Nephron progenitor cell (in vitro differentiated cells): ENCODE results near the gene THBS4.

Source experiments
- DNase-seq: peaks from one replicate; pipeline ENCODE4 v3.0.0; 2021
- H3K27ac Mint-ChIP-seq: 2 replicates; pipeline ENCODE4 v1.8.0; 2021; ENCODE audit warnings: mild to moderate bottlenecking, moderate library complexity, mixed read lengths
- H3K27me3 Mint-ChIP-seq: 2 replicates; pipeline ENCODE4 v1.8.0; 2021; ENCODE audit warnings: mild to moderate bottlenecking, low read depth, mixed read lengths; ENCODE audit not compliant: poor library complexity
- H3K36me3 Mint-ChIP-seq: 2 replicates; pipeline ENCODE4 v1.8.0; 2021; ENCODE audit warnings: low read depth, mixed read lengths
- H3K4me1 Mint-ChIP-seq: 2 replicates; pipeline ENCODE4 v1.8.0; 2021; ENCODE audit warnings: mixed read lengths
- H3K4me3 Mint-ChIP-seq: 2 replicates; pipeline ENCODE4 v1.8.0; 2021; ENCODE audit warnings: mild to moderate bottlenecking, moderate library complexity, mixed read lengths
- H3K9me3 Mint-ChIP-seq: 2 replicates; pipeline ENCODE4 v1.8.0; 2021; ENCODE audit warnings: mild to moderate bottlenecking, moderate library complexity, mixed read lengths
- CTCF ChIP-seq: fragments of 200-600 bp; sonication (generic); IDR thresholded peaks from 2 replicates; pipeline ENCODE4 v1.5.0; 2021; ENCODE audit warnings: antibody characterized with exemption

The THBS4 gene

GRCh38 chr5:80037366-80037765 lies 2.2 kb downstream of the THBS4 start:
- peaks cover 36% of the 10 kb centered on the region for H3K4me1 Mint-ChIP-seq
- H3K36me3 Mint-ChIP-seq, result no peaks in the 10 kb centered on the region
- peaks cover 48% of the 10 kb centered on the region for H3K27me3 Mint-ChIP-seq
- no peak overlapping the region for H3K4me3 Mint-ChIP-seq
- no peak overlapping the region for H3K27ac Mint-ChIP-seq
- no peak for TF ChIP-seq CTCF
- no peaks in the 10 kb centered on the region for H3K9me3 Mint-ChIP-seq
- no peak for DNase-seq

GRCh38 chr5:80039650-80040049 lies 4.5 kb downstream of the THBS4 start:
- Mint-ChIP-seq H3K9me3 (no peaks in the 10 kb centered on the region), H3K27ac (no peak overlapping the region), H3K36me3 (no peaks in the 10 kb centered on the region), H3K4me1 (peaks cover 36% of the 10 kb centered on the region), H3K4me3 (no peak overlapping the region), H3K27me3 (peaks cover 29% of the 10 kb centered on the region)
- no peak for TF ChIP-seq CTCF
- no peak for DNase-seq

GRCh38 chr5:80041527-80041926 lies 6.4 kb downstream of the THBS4 start:
- H3K4me3 Mint-ChIP-seq, result no peak overlapping the region
- H3K9me3 Mint-ChIP-seq, result no peaks in the 10 kb centered on the region
- no peak for DNase-seq
- no peak overlapping the region for H3K27ac Mint-ChIP-seq
- H3K36me3 Mint-ChIP-seq, result no peaks in the 10 kb centered on the region
- no peak for TF ChIP-seq CTCF
- peaks cover 26% of the 10 kb centered on the region for H3K4me1 Mint-ChIP-seq
- peaks cover 12% of the 10 kb centered on the region for H3K27me3 Mint-ChIP-seq

- Mint-ChIP-seq H3K4me1 (peaks cover 18% of the 10 kb centered on the region), H3K4me3 (no peak overlapping the region), H3K36me3 (no peaks in the 10 kb centered on the region), H3K9me3 (no peaks in the 10 kb centered on the region), H3K27ac (no peak overlapping the region), H3K27me3 (peaks cover 10% of the 10 kb centered on the region)
- no peak for DNase-seq
- TF ChIP-seq CTCF, result no peak
Observed at GRCh38 chr5:80042330-80042729, 7.2 kb downstream of the THBS4 start.

- no peak for DNase-seq
- H3K4me1 Mint-ChIP-seq, result peaks cover 17% of the 10 kb centered on the region
- no peak for TF ChIP-seq CTCF
- H3K4me3 Mint-ChIP-seq, result no peak overlapping the region
- H3K36me3 Mint-ChIP-seq, result no peaks in the 10 kb centered on the region
- H3K9me3 Mint-ChIP-seq, result no peaks in the 10 kb centered on the region
- no peak overlapping the region for H3K27ac Mint-ChIP-seq
- peaks cover 8% of the 10 kb centered on the region for H3K27me3 Mint-ChIP-seq
Observed at GRCh38 chr5:80043187-80043586, 8.0 kb downstream of the THBS4 start.

- DNase-seq, result no peak
- TF ChIP-seq CTCF, result no peak
- H3K9me3 Mint-ChIP-seq, result no peaks in the 10 kb centered on the region
- no peaks in the 10 kb centered on the region for H3K36me3 Mint-ChIP-seq
- H3K4me3 Mint-ChIP-seq, result no peak overlapping the region
- H3K4me1 Mint-ChIP-seq, result peaks cover under 1% of the 10 kb centered on the region
- no peak overlapping the region for H3K27ac Mint-ChIP-seq
- peaks cover 4% of the 10 kb centered on the region for H3K27me3 Mint-ChIP-seq
Observed at GRCh38 chr5:80048084-80048780, 13.1 kb downstream of the THBS4 start.
